ENCODE measurements around the gene POC5.
"Not testable (repeated sequence)": the region's sequence is repeated elsewhere in the genome, so short reads cannot be mapped to it uniquely, and the experiment has no call there.

The POC5 gene

DNA sequence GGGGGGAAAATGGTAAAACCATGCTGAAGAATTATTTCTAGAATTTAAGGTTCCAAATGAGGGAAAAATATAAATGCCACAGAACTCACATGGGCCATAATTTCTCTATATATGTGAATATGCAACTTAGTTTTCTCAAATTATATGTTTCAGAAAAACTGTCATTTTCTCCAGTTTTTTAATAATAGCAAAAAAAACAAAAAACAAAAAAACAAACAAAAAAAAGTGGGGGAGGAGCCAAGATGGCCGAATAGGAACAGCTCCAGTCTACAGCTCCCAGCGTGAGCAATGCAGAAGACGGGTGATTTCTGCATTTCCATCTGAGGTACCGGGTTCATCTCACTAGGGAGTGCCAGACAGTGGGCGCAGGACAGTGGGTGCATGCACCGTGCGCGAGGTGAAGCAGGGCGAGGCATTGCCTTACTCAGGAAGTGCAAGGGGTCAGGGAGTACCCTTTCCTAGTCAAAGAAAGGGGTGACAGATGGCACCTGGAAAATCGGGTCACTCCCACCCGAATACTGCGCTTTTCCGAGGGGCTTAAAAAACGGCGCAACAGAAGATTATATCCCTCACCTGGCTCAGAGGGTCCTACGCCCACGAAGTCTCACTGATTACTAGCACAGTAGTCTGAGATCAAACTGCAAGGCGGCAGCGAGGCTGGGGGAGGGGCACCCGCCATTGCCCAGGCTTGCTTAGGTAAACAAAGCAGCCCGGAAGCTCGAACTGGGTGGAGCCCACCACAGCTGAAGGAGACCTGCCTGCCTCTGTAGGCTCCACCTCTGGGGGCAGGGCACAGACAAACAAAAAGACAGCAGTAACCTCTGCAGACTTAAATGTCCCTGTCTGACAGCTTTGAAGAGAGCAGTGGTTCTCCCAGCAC, 21.5 kb downstream of the POC5 start:
- not testable (repeated sequence) for DNase-seq

DNA sequence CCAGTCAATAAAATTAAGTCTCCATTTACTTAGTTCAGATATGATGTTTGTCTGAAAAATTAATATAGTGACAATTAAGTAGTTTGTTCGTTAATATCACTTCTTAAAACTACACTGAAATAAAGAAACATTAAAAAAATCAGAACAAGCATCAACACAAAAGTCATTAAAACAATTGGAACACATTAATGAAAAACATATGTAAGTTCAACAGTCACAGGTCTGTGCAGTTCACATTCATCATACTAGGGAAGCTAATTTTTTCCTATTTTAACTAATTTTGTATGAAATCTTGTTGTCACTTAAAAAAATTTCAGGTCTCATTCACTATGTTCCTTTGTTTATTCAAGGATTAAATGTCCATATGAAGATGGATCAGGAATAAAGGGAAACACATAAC, 22.5 kb downstream of the POC5 start:
- no peak for DNase-seq

DNA sequence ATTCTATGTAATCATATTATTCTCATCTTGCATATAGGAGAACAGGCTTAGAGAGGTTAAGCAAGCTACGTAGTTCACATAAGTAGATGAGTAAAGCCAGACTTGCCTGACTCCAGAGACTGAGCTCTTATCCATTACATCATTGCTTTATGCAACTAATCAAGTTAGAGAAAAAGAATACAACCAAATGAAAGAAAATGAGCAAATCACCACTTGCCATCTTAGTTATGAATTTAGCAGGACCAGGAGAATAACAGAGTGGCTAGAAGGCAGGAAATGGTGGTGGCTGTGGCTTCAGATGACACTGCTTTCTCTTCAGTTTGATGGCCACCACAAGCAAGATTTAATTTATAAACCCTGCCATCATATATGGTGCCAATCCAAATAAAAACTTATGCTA, 26.6 kb downstream of the POC5 start:
- no peak for DNase-seq

DNA sequence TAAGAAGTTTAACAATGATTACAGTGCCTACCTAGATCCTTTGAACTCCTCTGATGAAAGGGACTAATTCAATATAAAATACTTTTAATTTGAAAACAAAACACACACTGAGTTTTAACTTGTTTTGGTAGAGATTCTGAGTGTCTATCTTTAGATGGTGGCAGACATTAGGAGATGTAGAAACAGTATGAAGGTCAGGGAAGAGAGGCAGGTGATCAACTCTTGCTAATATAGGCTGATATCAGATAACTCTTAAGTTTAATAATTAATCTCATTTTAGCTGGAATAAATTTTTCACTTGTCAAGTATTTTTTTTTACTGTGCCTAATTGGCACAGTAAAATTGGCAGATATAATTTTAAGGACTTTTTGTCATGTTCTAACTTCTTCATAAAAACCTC, 30.8 kb downstream of the POC5 start:
- no peak for DNase-seq

DNA sequence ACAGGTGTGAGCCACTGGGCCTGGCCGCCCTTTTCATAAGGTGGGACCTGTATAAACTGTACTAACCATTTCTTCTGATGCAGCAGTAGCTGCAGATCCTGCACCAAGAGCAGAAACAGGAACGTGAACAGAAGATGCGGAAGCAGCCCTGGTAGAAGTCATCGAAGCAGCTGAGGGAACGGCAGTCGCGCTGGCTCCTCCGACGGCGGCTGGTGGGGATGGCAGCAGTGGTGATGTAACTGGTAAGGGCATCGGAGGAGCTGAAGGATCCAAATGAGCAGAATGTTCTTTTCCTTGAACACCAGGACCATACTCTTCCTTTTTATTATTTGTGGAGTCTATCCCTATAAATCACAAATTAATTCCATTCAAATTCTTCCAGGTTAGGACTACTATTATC, 32.1 kb downstream of the POC5 start:
- no peak for DNase-seq

DNA sequence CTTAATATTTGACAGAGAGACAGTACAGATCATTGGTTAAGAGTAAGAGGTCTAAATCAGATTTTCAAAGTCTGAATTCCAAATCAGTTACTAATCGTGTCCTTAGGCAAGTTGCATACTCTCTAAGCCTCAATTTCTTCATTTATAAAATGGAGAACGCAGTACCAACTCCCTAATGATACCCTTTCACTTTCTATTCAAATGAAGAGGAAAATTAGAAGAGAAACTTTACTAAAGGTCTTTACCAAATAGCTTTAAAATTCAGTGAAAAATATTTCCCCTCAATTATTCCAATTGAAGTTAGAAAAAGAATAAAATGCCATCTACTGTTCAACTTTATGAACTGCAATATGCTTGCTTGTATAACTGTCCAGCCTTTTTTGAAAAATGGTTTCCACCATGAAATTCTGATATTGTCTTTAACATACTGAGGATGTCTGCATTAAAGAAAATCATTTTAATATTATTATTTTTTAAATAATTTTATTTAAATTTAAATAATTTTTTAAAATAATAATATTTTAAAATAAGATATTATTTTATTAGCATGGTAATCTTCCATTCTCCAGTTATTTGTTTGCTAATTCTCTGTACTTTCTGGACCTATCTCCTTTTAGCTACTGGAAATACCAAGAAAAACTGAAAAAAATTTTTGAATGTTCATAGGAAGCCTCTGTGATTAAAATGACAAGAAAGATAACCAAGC, 36.0 kb downstream of the POC5 start:
- no peak for DNase-seq

DNA sequence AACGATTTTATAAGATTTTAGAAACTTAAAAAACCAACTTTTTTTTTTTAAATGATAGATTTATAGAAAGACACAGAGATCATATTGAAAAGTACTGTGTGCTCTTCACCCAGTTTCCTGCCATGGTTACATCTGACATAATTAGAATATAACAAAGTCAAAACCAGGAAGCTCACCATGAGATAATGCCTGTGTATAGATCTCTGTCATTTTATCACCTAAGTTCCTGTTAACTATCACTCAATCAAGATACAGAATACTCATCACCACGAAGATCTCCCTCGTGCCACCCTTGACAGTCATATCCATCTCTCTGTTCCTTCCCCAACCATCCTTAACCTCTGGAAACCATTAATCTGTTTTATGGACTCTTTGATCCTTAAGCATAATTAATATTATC, 39.1 kb downstream of the POC5 start:
- no peak for DNase-seq

DNA sequence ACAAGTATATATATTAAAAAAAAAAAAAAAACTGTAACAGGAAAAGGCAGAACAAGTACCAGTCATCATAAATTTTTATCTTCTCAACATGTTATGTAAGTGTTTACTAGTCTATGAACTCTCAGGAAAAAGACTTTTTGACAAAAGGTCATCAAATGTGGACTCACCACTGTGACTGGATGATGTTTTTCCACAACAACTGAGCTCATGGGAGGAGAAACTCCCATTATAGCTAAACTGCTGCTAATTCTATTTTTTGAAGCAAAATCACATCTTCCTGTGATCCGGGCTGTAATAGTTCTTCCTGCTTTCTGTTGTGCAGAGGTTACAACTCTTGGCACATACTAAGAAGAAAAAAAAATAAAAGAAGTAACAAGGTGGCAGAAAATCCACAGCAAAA, 39.6 kb downstream of the POC5 start:
- DNase-seq, result no peak

DNA sequence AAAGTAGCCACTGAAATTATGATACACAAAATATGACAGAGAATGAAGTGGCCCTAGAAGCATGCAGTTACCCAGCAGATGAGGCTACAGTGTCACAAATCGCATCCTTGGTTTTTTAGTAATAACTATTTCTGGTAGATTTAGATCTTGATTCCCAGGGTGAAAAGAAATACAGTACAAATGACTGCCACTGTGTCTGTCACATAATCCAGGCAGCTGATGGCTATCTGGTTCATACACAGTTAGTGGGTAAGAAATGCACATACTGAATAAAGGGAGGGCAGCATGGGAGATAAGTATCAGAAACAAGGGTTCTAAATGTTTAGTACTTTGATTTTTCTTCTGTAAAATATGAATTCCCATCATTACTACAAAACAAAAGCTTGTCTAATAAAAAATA, 41.5 kb downstream of the POC5 start:
- no peak for DNase-seq

DNA sequence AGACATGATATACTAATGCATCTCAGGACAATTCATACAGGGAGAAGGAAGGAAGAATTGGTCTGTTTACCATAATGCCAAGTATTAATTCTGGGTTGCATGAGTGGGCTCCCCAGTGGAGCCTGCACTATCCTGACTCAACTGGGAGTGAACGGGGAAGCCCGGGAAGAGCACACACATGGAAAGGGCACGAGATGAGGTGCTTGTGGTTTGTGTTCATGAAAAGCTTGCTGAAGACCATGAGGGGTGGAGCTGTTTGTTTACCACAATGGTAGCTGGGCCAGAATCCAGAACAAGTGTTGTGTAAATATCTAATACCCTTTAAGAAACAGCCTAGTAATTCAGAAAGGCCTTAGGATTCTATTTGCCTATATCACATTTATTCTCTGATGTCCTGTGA, 44.6 kb downstream of the POC5 start:
- no peak for DNase-seq

DNA sequence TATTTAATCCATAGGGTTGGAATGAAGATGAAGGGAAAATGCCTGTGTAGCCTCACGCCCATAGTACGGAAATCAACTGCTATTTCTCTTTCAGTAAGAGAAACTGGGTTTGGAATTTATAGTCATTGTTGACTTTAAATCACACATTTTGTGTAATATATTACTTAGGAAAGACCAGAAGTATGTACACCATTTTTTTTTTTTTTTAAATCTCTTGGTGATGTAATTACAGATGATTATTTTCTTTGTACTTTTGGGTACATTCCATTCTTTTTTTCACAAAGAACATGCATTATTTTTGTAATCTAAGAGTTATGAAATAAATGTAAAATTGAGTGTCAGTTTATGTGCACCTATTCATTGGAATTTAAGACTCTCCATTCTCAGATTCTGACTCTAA, 45.7 kb downstream of the POC5 start:
- DNase-seq, result no peak

DNA sequence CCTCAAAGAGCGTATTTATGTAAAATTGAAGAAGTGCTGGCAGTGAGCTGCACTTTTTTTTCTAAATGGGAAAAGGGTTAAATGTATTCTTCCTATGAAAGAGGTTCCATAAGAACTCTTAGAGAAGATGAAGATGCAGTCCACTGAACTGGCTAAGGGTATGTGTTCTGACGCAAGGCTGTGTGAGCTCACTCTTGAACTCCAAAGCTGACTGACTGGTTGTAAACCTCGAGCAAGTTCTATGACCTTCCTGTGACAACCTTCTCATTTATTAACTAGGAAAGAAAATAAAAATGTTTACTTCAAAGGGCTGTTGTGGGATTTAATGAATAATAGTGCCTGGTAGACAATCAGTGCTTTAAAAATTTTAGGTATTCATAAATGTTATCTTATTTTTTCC, 46.7 kb downstream of the POC5 start:
- DNase-seq, result no peak

DNA sequence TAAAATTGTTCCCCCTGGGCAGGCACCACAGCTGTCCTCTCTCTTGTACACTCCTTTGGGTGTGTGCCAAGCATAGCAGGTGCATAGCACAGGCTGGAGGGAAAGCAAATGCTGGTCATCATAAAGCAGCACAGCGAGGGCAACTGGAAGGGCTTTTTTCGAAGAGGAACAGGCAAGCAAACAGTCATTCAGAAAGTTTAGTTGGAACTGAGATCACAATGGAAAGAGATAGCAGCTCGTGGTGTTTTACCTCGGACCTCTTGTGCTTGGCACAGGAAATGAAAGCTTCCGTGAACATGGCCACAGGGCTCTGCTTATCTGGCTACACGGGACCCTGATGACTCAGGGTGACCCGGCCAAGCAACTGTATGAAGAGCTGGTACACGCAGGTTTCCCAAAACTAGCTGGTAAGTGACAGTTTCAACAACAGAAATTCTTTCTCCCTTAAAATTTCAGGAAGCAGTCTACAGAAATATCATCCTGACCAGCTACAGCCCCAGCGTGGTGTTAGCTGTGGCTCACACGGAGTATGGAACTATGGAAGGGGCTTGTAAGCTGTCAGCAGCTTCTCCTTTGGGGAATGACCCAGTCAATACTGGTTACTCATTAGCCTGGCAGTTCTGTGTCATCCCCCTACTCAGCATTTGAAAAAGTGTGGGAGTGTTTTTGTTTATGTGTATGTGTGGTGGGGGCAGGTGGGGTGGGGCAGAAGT, 48.1 kb downstream of the POC5 start:
- peak; percentile 13 to 18 for DNase-seq

DNA sequence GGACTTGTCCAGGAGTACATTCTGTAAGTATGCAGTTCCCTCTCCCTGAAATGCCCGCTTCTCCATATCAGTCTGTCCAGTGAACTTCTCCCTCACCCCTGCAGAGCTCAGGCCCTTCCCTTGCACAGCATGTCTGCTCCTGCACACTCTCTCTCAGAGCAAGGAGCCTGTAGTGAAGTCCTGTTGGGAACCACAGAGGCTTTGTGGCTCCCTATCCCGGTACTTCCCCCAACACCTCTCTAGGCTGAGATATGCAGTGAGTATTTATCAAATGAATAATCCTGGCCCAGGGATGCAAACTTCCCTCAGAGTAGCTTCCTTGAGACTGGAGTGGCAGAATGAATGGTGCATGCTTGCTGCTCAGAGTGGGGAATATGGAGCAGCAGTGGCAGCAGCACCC, 48.8 kb downstream of the POC5 start:
- DNase-seq, result no peak

DNA sequence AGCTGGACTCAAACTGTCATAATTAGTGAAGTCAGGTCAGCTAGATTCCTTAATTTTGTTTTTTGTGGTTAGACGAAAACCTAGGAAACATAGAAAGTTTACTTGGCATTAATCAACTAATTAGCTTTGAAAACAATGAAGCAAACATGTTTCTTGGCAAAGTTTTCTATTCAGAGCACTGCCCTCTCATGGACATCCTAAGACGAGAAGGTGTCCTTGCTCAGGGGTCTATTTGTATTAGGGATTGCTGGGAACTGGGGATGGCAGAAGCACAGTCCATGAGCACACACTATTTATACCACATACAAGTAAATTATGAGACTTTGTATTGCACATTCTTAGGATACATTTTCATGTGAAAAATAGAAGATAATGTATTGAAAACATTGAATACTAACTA, 49.7 kb downstream of the POC5 start:
- no peak for DNase-seq

DNA sequence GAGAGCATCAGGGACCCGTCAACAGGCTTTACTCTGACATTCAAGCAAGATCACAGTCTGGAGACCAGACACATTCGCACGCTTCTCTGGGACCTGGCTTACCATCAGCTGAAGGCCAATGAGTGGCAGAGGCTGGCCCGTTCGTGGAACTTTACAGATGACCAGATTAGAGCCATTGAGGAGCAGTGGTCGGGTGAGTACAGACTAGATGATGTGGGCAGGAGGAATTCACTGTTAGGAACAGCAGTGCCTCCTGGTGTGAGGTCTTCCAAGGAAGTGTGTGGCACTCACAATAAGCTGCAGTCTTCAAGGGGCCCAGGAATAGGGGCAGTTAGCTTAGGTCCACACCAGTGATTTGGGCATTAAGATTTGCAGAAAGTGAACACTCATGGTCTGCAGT, 50.4 kb downstream of the POC5 start:
- no peak for DNase-seq

DNA sequence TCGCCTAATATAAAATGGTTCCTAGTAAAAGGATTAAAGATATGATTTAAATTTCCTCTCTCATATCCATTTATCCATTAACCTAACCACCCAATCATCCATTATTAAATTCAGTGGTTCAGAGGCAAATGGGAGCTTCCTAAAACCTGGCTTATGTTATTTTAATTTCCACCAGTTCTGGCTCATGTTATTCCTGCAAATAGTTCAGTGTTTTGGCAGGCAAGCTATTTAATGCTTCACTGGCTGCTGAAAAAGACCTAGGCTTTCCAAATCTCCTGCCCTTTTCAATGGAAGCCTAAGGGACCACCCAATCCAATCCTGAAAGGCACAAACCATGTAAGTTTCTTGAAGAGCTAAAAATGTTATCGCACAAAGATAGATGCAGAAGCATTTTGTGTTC, 52.3 kb downstream of the POC5 start:
- no peak for DNase-seq

DNA sequence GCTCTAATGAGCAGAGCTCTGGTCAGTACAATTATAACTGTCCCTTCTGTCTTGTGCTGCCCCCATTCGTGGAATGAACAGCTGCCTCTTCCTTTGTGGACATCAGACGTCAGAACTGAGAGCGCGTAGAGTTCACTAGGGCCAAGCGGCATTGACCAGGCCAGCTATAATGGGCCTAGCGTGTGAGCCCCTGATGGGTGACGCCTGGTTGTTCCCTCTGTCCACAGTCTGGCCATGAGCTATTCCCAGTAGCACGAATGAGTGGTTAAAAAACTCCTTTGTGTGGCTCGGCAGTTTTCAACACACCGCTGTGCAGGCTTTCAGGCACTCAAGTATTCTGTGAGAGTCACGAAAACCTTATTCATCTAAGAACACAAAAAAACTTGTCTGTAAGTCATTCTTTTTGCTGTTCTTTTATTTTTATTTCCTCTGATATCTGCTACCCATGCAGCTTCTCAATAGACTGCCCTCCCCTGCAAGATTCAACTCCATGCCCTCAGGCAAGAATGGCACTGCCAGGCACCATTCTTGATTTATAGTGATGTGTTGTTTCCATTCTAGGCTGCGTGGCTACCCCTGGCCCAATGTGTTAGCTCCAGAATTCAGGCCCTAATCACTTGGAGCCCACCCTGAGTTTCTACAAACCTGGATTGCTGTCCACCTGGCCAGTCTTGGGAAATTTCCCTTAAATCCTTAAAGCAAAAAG, 53.5 kb downstream of the POC5 start:
- DNase-seq, result no peak

DNA sequence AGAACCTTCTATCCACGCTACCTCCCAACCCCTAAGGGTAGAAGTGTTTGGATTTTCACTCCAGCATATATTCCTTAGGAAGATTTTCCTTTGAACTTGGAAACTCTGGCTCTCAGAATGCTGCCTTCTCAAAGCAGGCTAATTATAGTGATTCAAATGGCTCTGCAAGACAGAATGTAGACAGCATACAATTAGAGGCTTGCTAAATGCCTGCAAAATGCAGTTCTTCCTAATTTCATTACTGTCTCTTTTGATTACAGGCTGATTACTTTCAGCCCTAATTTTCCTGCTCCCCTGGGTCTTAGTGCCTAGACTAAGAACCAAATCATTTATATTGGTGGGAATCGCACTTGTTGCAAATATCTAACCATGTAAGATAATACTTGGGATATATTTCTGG, 55.2 kb downstream of the POC5 start:
- no peak for DNase-seq

DNA sequence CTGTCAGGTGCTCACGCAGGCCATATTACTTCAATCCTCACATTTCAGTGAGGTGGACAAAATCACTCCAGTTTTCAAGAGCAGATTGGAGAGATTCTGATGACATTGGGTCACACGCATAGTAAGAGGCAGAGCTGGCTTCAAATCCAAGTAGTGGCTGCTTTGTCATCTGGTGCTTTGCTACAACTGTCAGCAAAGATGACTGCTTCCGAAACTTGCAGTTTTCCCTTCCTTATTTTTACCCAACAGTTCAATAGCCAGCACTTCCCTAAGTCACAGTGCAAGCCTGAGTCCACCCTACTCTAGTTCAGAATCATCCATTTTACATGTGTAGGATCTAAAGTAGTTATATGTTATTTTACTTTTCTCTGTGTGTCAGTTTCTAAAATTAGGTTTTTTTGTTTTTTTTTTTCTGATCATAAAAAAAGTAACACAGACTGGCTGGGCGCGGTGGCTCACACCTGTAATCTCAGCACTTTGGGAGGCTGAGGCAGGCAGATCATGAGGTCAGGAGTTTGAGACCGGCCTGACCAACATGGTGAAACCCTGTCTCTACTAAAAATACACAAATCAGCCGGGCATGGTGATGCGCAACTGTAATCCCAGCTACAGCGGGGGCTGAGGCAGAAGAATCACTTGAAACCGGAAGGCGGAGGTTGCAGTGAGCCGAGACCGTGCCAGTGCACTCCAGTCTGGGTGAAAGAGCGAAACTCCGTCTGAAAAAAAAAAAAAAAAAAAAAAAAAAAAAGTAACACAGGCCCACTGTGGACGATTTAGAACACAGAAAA, 56.4 kb downstream of the POC5 start:
- no peak for DNase-seq

DNA sequence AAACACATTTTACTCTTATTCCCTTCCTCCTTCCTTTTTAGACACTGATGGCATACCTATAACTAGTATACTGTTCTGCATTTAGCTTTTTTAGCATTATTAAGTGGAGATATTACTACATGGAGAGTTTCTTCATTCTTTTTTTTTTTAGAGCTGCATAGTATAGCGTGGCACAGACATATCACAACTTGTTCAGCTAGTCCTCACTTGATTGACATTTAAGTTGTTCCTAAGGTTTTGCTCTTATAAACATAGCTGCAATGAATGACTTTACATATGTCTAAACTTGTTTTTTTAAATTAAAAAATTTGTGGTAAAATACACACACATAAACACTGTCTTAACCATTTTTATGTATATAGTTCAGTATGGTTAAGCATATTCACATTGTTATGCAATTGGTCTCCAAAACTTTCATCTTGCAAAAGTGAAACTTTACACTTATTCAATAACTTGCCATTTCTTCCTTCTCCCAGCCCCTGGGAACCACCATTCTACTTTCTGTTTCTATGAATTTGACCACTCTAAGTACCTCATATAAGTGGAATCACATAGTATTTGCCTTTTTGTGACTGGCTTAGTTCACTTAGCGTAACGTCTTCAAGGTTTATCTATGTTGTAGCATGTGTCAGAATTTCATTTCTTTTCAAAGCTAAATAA, 57.3 kb downstream of the POC5 start:
- no peak for DNase-seq
